CD14-positive monocyte (primary cell): ENCODE results near the gene PRDM5. TPM values are rescaled to one million over a fixed set of nuclear protein-coding genes. Genes with fewer than 3 reads are reported as not detected.

Source experiments
- DNase-seq, 3 donors: peaks; one replicate each; pipeline ENCODE4 v3.0.0-alpha.2; 2011 to 2022
- H2AFZ ChIP-seq: 2 replicates; pipeline ENCODE4 v1.6.0; 2012; ENCODE audit warnings: mild to moderate bottlenecking, low read depth, low read length, inconsistent platforms; ENCODE audit not compliant: insufficient read depth, poor library complexity, severe bottlenecking
- H3K27ac ChIP-seq, 2 donors: 1 replicate in 1 of 2; 2 replicates in 1 of 2; pipeline ENCODE4 v1.5.1; 2012 to 2013; ENCODE audit warnings: low read length in 2 of 2, control low read depth in 1 of 2, inconsistent platforms in 1 of 2, low read depth in 1 of 2, mild to moderate bottlenecking in 1 of 2
- H3K27me3 ChIP-seq, 2 donors: one replicate each; pipeline versions ENCODE4 v1.6.0 to v1.6.1; 2011 to 2013; ENCODE audit warnings: low read length in 2 of 2; ENCODE audit not compliant: control insufficient read depth in 2 of 2, insufficient read depth in 2 of 2
- H3K36me3 ChIP-seq, 2 donors: replicated peaks in 1 of 2; 1 replicate in 1 of 2; 2 replicates in 1 of 2; pipeline versions ENCODE4 v1.5.1 to v1.6.1; 2012 to 2013; ENCODE audit warnings: low read length in 2 of 2, control low read depth in 1 of 2, inconsistent platforms in 1 of 2, mild to moderate bottlenecking in 1 of 2; ENCODE audit not compliant: insufficient read depth in 2 of 2, control insufficient read depth in 1 of 2
- H3K4me1 ChIP-seq, 2 donors: 1 replicate in 1 of 2; 2 replicates in 1 of 2; pipeline versions ENCODE4 v1.5.1 to v1.6.1; 2012 to 2013; ENCODE audit warnings: low read length in 2 of 2, control low read depth in 1 of 2, inconsistent platforms in 1 of 2, mild to moderate bottlenecking in 1 of 2, moderate library complexity in 1 of 2; ENCODE audit not compliant: insufficient read depth in 2 of 2, control insufficient read depth in 1 of 2
- H3K4me2 ChIP-seq: replicated peaks from 2 replicates; pipeline ENCODE3; 2012; ENCODE audit warnings: low read length, moderate library complexity, mild to moderate bottlenecking; ENCODE audit not compliant: poor library complexity, severe bottlenecking; ENCODE audit errors: extremely low read depth
- H3K4me3 ChIP-seq, 3 experiments: fragments of 200-600 bp in 1 of 3; sonication (generic) in 1 of 3; replicated peaks in 1 of 3; 1 replicate in 2 of 3; 2 replicates in 1 of 3; pipeline ENCODE4 v1.5.1; 2011 to 2013; ENCODE audit warnings: low read length in 3 of 3, mild to moderate bottlenecking in 3 of 3, control low read depth in 2 of 3, low read depth in 2 of 3, inconsistent platforms in 1 of 3, moderate library complexity in 1 of 3
- H3K79me2 ChIP-seq: 2 replicates; pipeline ENCODE4 v1.6.0; 2012; ENCODE audit warnings: mild to moderate bottlenecking, control low read depth, inconsistent platforms, low read length, moderate library complexity; ENCODE audit not compliant: insufficient read depth
- H3K9ac ChIP-seq: 2 replicates; pipeline ENCODE4 v1.6.0; 2017; ENCODE audit warnings: low read length, mild to moderate bottlenecking; ENCODE audit not compliant: insufficient read depth, poor library complexity, severe bottlenecking
- H3K9me3 ChIP-seq, 2 donors: replicated peaks in 1 of 2; 1 replicate in 1 of 2; 2 replicates in 1 of 2; pipeline versions ENCODE4 v1.5.1 to v1.6.1; 2012 to 2013; ENCODE audit warnings: low read length in 2 of 2, control low read depth in 1 of 2; ENCODE audit not compliant: control insufficient read depth in 1 of 2, insufficient read depth in 1 of 2
- H4K20me1 ChIP-seq: 2 replicates; pipeline ENCODE4 v1.6.0; 2012; ENCODE audit warnings: mild to moderate bottlenecking, low read length, control low read depth, moderate library complexity; ENCODE audit not compliant: insufficient read depth
- H3K27ac Mint-ChIP-seq, 7 donors: one replicate each; pipeline ENCODE4 v1.8.0; 2020; ENCODE audit warnings: mild to moderate bottlenecking in 7 of 7, mixed read lengths in 7 of 7, moderate library complexity in 6 of 7, inconsistent platforms in 2 of 7
- H3K27me3 Mint-ChIP-seq, 3 donors: one replicate each; pipeline ENCODE4 v1.8.0; 2021 to 2022; ENCODE audit warnings: low read depth in 3 of 3, mild to moderate bottlenecking in 3 of 3, mixed read lengths in 3 of 3, moderate library complexity in 3 of 3, inconsistent platforms in 1 of 3
- H3K36me3 Mint-ChIP-seq, 2 donors: one replicate each; pipeline ENCODE4 v1.8.0; 2020; ENCODE audit warnings: mixed read lengths in 2 of 2, inconsistent platforms in 1 of 2, mild to moderate bottlenecking in 1 of 2
- H3K4me1 Mint-ChIP-seq: one replicate; pipeline ENCODE4 v1.8.0; 2020; ENCODE audit warnings: mild to moderate bottlenecking, mixed read lengths
- H3K4me3 Mint-ChIP-seq, 2 donors: one replicate each; pipeline ENCODE4 v1.8.0; 2020; ENCODE audit warnings: mild to moderate bottlenecking in 2 of 2, mixed read lengths in 2 of 2, moderate library complexity in 1 of 2
- H3K9me3 Mint-ChIP-seq, 7 donors: one replicate each; pipeline ENCODE4 v1.8.0; 2020 to 2022; ENCODE audit warnings: mixed read lengths in 7 of 7, mild to moderate bottlenecking in 6 of 7, moderate library complexity in 6 of 7, inconsistent platforms in 2 of 7
- WGBS: methylation state at CpG from one replicate; pipeline ENCODE4 v1.1.5; 2013; ENCODE audit warnings: missing lambda C conversion rate; ENCODE audit not compliant: insufficient coverage; 5-methylcytosine and 5-hydroxymethylcytosine counted together
- intact Hi-C, 2 donors: fragments of 100-400 bp; cut with micrococcal nuclease; formaldehyde crosslinking; loops; one replicate each; pipeline versions ENCODE4 v1.15.0 to v1.15.1; 2023
- polyA plus RNA-seq, 3 donors: library from polyadenylated mRNA; depleted of rRNA in 1 of 3; unstranded in 2 of 3; stranded (reverse) in 1 of 3; fragments of 300-500 nt in 2 of 3; fragments of >200 nt in 1 of 3; fragmentation: Illumina TruSeq in 2 of 3; gene quantifications; 1 replicate in 2 of 3; 2 replicates in 1 of 3; pipeline ENCODE4 v1.2.3, GENCODE V29; 2012 to 2021
- TF ChIP-seq, protein P1 (sequence below): fragments of 200-600 bp; IDR thresholded peaks from one replicate; pipeline ENCODE4 v1.8.0; 2022; ENCODE audit warnings: antibody characterized with exemption, mild to moderate bottlenecking

PRDM5 gene
- polyA plus RNA-seq, 3 donors, result 0.12 to 0.25 (median 0.17) TPM

- H3K9me3 Mint-ChIP-seq, result peaks cover 0 to 3% (median 0%) of the 10 kb centered on the region in 7 donors
- Histone ChIP-seq H4K20me1 (no peaks in the 10 kb centered on the region), H3K27me3 (no peaks in the 10 kb centered on the region), H3K4me2 (no peak overlapping the region), H3K36me3 (no peaks in the 10 kb centered on the region), H3K79me2 (no peaks in the 10 kb centered on the region), H3K4me1 (no peaks in the 10 kb centered on the region), H3K4me3 (no peak overlapping the region), H2AFZ (no peak overlapping the region), H3K27ac (no peak overlapping the region), H3K9me3 (no peaks in the 10 kb centered on the region), H3K9ac (no peak overlapping the region)
- DNase-seq, result no peak
- no CpG with 5 or more reads among the region's 7 CpGs for WGBS
- H3K27me3 Mint-ChIP-seq, result peaks cover 0 to 5% (median 0%) of the 10 kb centered on the region in 3 donors
- intact Hi-C loops, result no loop called here
- no peaks in the 10 kb centered on the region for H3K36me3 Mint-ChIP-seq
- TF ChIP-seq, protein P1, sequence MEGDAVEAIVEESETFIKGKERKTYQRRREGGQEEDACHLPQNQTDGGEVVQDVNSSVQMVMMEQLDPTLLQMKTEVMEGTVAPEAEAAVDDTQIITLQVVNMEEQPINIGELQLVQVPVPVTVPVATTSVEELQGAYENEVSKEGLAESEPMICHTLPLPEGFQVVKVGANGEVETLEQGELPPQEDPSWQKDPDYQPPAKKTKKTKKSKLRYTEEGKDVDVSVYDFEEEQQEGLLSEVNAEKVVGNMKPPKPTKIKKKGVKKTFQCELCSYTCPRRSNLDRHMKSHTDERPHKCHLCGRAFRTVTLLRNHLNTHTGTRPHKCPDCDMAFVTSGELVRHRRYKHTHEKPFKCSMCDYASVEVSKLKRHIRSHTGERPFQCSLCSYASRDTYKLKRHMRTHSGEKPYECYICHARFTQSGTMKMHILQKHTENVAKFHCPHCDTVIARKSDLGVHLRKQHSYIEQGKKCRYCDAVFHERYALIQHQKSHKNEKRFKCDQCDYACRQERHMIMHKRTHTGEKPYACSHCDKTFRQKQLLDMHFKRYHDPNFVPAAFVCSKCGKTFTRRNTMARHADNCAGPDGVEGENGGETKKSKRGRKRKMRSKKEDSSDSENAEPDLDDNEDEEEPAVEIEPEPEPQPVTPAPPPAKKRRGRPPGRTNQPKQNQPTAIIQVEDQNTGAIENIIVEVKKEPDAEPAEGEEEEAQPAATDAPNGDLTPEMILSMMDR, result no peak
- H3K4me1 Mint-ChIP-seq, result no peaks in the 10 kb centered on the region
- no peak overlapping the region for H3K4me3 Mint-ChIP-seq
- H3K27ac Mint-ChIP-seq, result no peak overlapping the region
Observed at GRCh38 chr4:120853161-120853935, 69.2 kb downstream of the PRDM5 start.

- TF ChIP-seq, protein P1, result no peak
- H3K36me3 Mint-ChIP-seq, result no peaks in the 10 kb centered on the region
- no peaks in the 10 kb centered on the region for H4K20me1 ChIP-seq
- no peak overlapping the region for H3K9ac ChIP-seq
- H3K27ac ChIP-seq, result no peak overlapping the region
- peaks cover 0 to 5% (median 1%) of the 10 kb centered on the region in 3 donors for H3K27me3 Mint-ChIP-seq
- H3K27ac Mint-ChIP-seq, result no peak overlapping the region
- no peak overlapping the region for H3K4me3 ChIP-seq
- intact Hi-C loops, result no loop called here
- no peak overlapping the region for H3K4me2 ChIP-seq
- H3K36me3 ChIP-seq, result no peaks in the 10 kb centered on the region
- no peaks in the 10 kb centered on the region for H3K27me3 ChIP-seq
- peaks cover 0 to 3% (median 0%) of the 10 kb centered on the region in 7 donors for H3K9me3 Mint-ChIP-seq
- no peaks in the 10 kb centered on the region for H3K9me3 ChIP-seq
- WGBS, result no CpG with 5 or more reads among the region's 3 CpGs
- DNase-seq, result no peak
- no peak overlapping the region for H3K4me3 Mint-ChIP-seq
- no peaks in the 10 kb centered on the region for H3K4me1 Mint-ChIP-seq
- no peak overlapping the region for H2AFZ ChIP-seq
- no peaks in the 10 kb centered on the region for H3K79me2 ChIP-seq
- H3K4me1 ChIP-seq, result no peaks in the 10 kb centered on the region
Observed at GRCh38 chr4:120850018-120850599, 72.4 kb downstream of the PRDM5 start.
